ENCODE data around the gene EPHB4.

- TF ChIP-seq CTCF (IDR thresholded peaks at IDR 0.05) (no peak), POLR2A (IDR thresholded peaks at IDR 0.05) (no peak)
Measured at GRCh38 chr7:100830396-100830795, 3.1 kb upstream of the EPHB4 start.
